IPS-20b (cell line): ENCODE results near the gene KLC1.
"Not testable (repeated sequence)": the region's sequence is repeated elsewhere in the genome, so short reads cannot be mapped to it uniquely, and the experiment has no call there.

ENCODE experiments used
- H3K27ac ChIP-seq: one replicate; pipeline ENCODE4 v1.5.1; 2013; ENCODE audit warnings: low read length
- H3K27me3 ChIP-seq: 2 replicates; pipeline ENCODE4 v1.6.1; 2013; ENCODE audit warnings: mild to moderate bottlenecking, low read length, inconsistent platforms; ENCODE audit not compliant: insufficient read depth
- H3K36me3 ChIP-seq: 2 replicates; pipeline ENCODE4 v1.6.1; 2013; ENCODE audit warnings: low read depth, mild to moderate bottlenecking, inconsistent platforms, low read length, moderate library complexity; ENCODE audit not compliant: insufficient read depth
- H3K4me1 ChIP-seq: 2 replicates; pipeline ENCODE4 v1.6.1; 2013; ENCODE audit warnings: mild to moderate bottlenecking, control low read depth, inconsistent platforms, low read length, moderate library complexity; ENCODE audit not compliant: insufficient read depth
- H3K4me3 ChIP-seq: 2 replicates; pipeline ENCODE4 v1.5.1; 2013; ENCODE audit warnings: mild to moderate bottlenecking, low read length, inconsistent platforms
- H3K9ac ChIP-seq: 2 replicates; pipeline ENCODE4 v1.6.1; 2013; ENCODE audit warnings: low read depth, mild to moderate bottlenecking, inconsistent platforms, low read length, moderate library complexity
- H3K9me3 ChIP-seq: 2 replicates; pipeline ENCODE4 v1.6.1; 2013; ENCODE audit warnings: mild to moderate bottlenecking, low read depth, low read length, inconsistent platforms; ENCODE audit not compliant: insufficient read depth

The KLC1 gene

GRCh38 chr14:103607822-103608221 lies 21.2 kb upstream of the KLC1 start:
- Histone ChIP-seq H3K27ac (no peak overlapping the region), H3K4me3 (no peak overlapping the region)

GRCh38 chr14:103609081-103609480 lies 19.9 kb upstream of the KLC1 start:
- H3K27ac ChIP-seq, H3K4me3 ChIP-seq, H3K9ac ChIP-seq, H3K4me1 ChIP-seq, H3K36me3 ChIP-seq: not testable (repeated sequence)
- Histone ChIP-seq H3K27me3 (peaks cover 22% of the 10 kb centered on the region), H3K9me3 (peaks cover 12% of the 10 kb centered on the region)

More at GRCh38 chr14:103607822-103608221, 21.2 kb upstream of the KLC1 start:
- no peaks in the 10 kb centered on the region for H3K4me1 ChIP-seq
- H3K36me3 ChIP-seq: no peaks in the 10 kb centered on the region
- no peak overlapping the region for H3K9ac ChIP-seq
- peaks cover 12% of the 10 kb centered on the region for H3K9me3 ChIP-seq
- peaks cover 22% of the 10 kb centered on the region for H3K27me3 ChIP-seq

- Histone ChIP-seq H3K4me3 (no peak overlapping the region), H3K9ac (no peak overlapping the region), H3K9me3 (peaks cover 12% of the 10 kb centered on the region), H3K36me3 (no peaks in the 10 kb centered on the region), H3K27me3 (peaks cover 22% of the 10 kb centered on the region), H3K27ac (no peak overlapping the region), H3K4me1 (no peaks in the 10 kb centered on the region)
Observed at GRCh38 chr14:103611215-103611614, 17.8 kb upstream of the KLC1 start.

- H3K9me3 ChIP-seq: peaks cover 12% of the 10 kb centered on the region
- H3K27me3 ChIP-seq: peaks cover 2% of the 10 kb centered on the region
- no peaks in the 10 kb centered on the region for H3K4me1 ChIP-seq
- no peaks in the 10 kb centered on the region for H3K36me3 ChIP-seq
- H3K9ac ChIP-seq: no peak overlapping the region
- H3K4me3 ChIP-seq: no peak overlapping the region
- no peak overlapping the region for H3K27ac ChIP-seq
Observed at GRCh38 chr14:103613517-103613916, 15.5 kb upstream of the KLC1 start.

- H3K4me3 ChIP-seq: no peak overlapping the region
- H3K27me3 ChIP-seq: no peaks in the 10 kb centered on the region
- H3K9ac ChIP-seq: no peak overlapping the region
- no peak overlapping the region for H3K27ac ChIP-seq
- no peaks in the 10 kb centered on the region for H3K36me3 ChIP-seq
- no peaks in the 10 kb centered on the region for H3K4me1 ChIP-seq
- no peaks in the 10 kb centered on the region for H3K9me3 ChIP-seq
Observed at GRCh38 chr14:103616635-103617300, 12.2 kb upstream of the KLC1 start.

GRCh38 chr14:103619057-103619456 lies 10.0 kb upstream of the KLC1 start:
- no peaks in the 10 kb centered on the region for H3K9me3 ChIP-seq
- H3K36me3 ChIP-seq: no peaks in the 10 kb centered on the region
- no peak overlapping the region for H3K9ac ChIP-seq
- no peaks in the 10 kb centered on the region for H3K4me1 ChIP-seq
- no peak overlapping the region for H3K27ac ChIP-seq
- no peaks in the 10 kb centered on the region for H3K27me3 ChIP-seq
- no peak overlapping the region for H3K4me3 ChIP-seq

GRCh38 chr14:103621860-103622259 lies 7.2 kb upstream of the KLC1 start:
- no peak overlapping the region for H3K4me3 ChIP-seq
- no peaks in the 10 kb centered on the region for H3K36me3 ChIP-seq
- no peaks in the 10 kb centered on the region for H3K4me1 ChIP-seq
- no peaks in the 10 kb centered on the region; the same call in 1 of the 2 replicates for H3K27me3 ChIP-seq
- H3K9ac ChIP-seq: no peak overlapping the region
- H3K9me3 ChIP-seq: no peaks in the 10 kb centered on the region
- H3K27ac ChIP-seq: no peak overlapping the region

- Histone ChIP-seq H3K27ac (no peak overlapping the region), H3K4me3 (no peak overlapping the region), H3K27me3 (no peaks in the 10 kb centered on the region; the same call in 1 of the 2 replicates), H3K9ac (no peak overlapping the region), H3K36me3 (no peaks in the 10 kb centered on the region), H3K9me3 (no peaks in the 10 kb centered on the region), H3K4me1 (0 out of 2 replicates have a peak, but pooled peaks cover under 1% of the 10 kb centered on the region)
Observed at GRCh38 chr14:103623308-103623707, 5.7 kb upstream of the KLC1 start.

GRCh38 chr14:103623883-103624482 lies 5.0 kb upstream of the KLC1 start:
- 0 out of 2 replicates have a peak, but pooled peaks cover 3% of the 10 kb centered on the region for H3K4me1 ChIP-seq
- H3K9ac ChIP-seq: no peak overlapping the region
- H3K4me3 ChIP-seq: no peak overlapping the region
- no peaks in the 10 kb centered on the region for H3K9me3 ChIP-seq
- H3K27ac ChIP-seq: no peak overlapping the region
- H3K27me3 ChIP-seq: no peaks in the 10 kb centered on the region; the same call in 1 of the 2 replicates
- H3K36me3 ChIP-seq: no peaks in the 10 kb centered on the region

GRCh38 chr14:103624860-103625259 lies 4.2 kb upstream of the KLC1 start:
- Histone ChIP-seq H3K9me3 (no peaks in the 10 kb centered on the region), H3K4me1 (0 out of 2 replicates have a peak, but pooled peaks cover 3% of the 10 kb centered on the region), H3K36me3 (no peaks in the 10 kb centered on the region), H3K4me3 (no peak overlapping the region), H3K27ac (no peak overlapping the region), H3K27me3 (no peaks in the 10 kb centered on the region; the same call in 1 of the 2 replicates), H3K9ac (no peak overlapping the region)

GRCh38 chr14:103625356-103626095 lies 3.5 kb upstream of the KLC1 start:
- H3K9ac ChIP-seq: no peak overlapping the region

More at GRCh38 chr14:103625356-103626095, 3.5 kb upstream of the KLC1 start:
- H3K4me1 ChIP-seq: peaks cover 3% of the 10 kb centered on the region; the same call in 1 of the 2 replicates
- no peak overlapping the region for H3K4me3 ChIP-seq
- no peak overlapping the region for H3K27ac ChIP-seq
- no peaks in the 10 kb centered on the region for H3K36me3 ChIP-seq
- H3K9me3 ChIP-seq: no peaks in the 10 kb centered on the region
- H3K27me3 ChIP-seq: no peaks in the 10 kb centered on the region; the same call in 1 of the 2 replicates
